KMS-11 (cell line): Measurements from ENCODE around the gene ZNF423.

Source experiments
- H2AFZ ChIP-seq: fragments of 200-600 bp; sonication (generic); 2 replicates; pipeline ENCODE4 v1.6.1; 2016; ENCODE audit warnings: antibody characterized with exemption, mixed run types, low read depth
- H3K27ac ChIP-seq: fragments of 200-600 bp; sonication (generic); 2 replicates; pipeline ENCODE4 v1.6.1; 2016; ENCODE audit warnings: mild to moderate bottlenecking, mixed run types
- H3K27me3 ChIP-seq: fragments of 200-600 bp; sonication (generic); 2 replicates; pipeline ENCODE4 v1.6.1; 2017; ENCODE audit warnings: mild to moderate bottlenecking, low read depth, mixed run types, moderate library complexity; ENCODE audit not compliant: insufficient read depth
- H3K36me3 ChIP-seq: fragments of 200-600 bp; sonication (generic); 2 replicates; pipeline ENCODE4 v1.6.1; 2017; ENCODE audit warnings: mild to moderate bottlenecking, mixed run types; ENCODE audit not compliant: insufficient read depth
- H3K4me1 ChIP-seq: fragments of 200-600 bp; sonication (generic); 2 replicates; pipeline ENCODE4 v1.6.1; 2016; ENCODE audit warnings: mild to moderate bottlenecking, low read depth, mixed run types; ENCODE audit not compliant: poor library complexity, severe bottlenecking
- H3K4me2 ChIP-seq: fragments of 200-600 bp; sonication (generic); 2 replicates; pipeline ENCODE4 v1.7.0; 2016; ENCODE audit warnings: mild to moderate bottlenecking, mixed run types
- H3K4me3 ChIP-seq: fragments of 200-600 bp; sonication (generic); IDR thresholded peaks from 2 replicates; pipeline ENCODE4 v1.6.1; 2017; ENCODE audit warnings: low read depth, low read length, mixed read lengths; ENCODE audit not compliant: insufficient read depth
- H3K79me2 ChIP-seq: fragments of 200-600 bp; sonication (generic); 2 replicates; pipeline ENCODE4 v1.6.1; 2016; ENCODE audit warnings: low read depth, mixed run types; ENCODE audit not compliant: insufficient read depth
- H3K9ac ChIP-seq: fragments of 200-600 bp; sonication (generic); 2 replicates; pipeline ENCODE4 v1.6.1; 2016; ENCODE audit warnings: mild to moderate bottlenecking, mixed run types
- H4K20me1 ChIP-seq: fragments of 200-600 bp; sonication (generic); 2 replicates; pipeline ENCODE4 v1.6.1; 2016; ENCODE audit warnings: mild to moderate bottlenecking, mixed run types; ENCODE audit not compliant: insufficient read depth
- TF ChIP-seq, protein P1 (sequence below): fragments of 200-600 bp; sonication (generic); conservative IDR thresholded peaks from 2 replicates; pipeline ENCODE4 v1.6.1; 2017; ENCODE audit warnings: low read depth, mild to moderate bottlenecking, antibody characterized with exemption, low read length, moderate library complexity, mixed read lengths

The ZNF423 gene

DNA sequence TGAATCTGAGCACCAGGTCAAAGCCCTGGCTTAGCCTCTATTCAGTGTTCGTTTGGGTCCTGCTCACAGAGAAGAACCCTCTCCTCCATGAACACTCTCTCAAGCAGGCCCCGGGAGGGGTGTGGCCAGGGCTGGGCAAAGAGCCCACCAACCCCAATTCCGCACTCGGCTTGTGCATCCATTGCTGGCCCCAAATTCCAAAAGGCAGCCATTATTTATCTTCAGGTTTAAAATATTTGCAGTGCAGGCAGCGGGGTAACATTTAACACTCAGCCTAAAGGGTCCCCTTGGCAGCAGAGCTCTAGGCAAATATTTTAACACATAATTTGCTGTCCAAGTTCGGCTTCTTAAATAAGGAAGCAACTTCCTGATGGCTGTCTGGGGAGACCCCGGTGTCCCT is 115.7 kb downstream of the ZNF423 start:
- H3K27me3 ChIP-seq: no peaks in the 10 kb centered on the region; the same call in 1 of the 2 replicates
- no peak overlapping the region for H3K27ac ChIP-seq
- H3K79me2 ChIP-seq: no peaks in the 10 kb centered on the region
- no peak overlapping the region for H3K9ac ChIP-seq
- no peak overlapping the region for H2AFZ ChIP-seq
- no peak overlapping the region for H3K4me3 ChIP-seq
- H3K4me2 ChIP-seq: no peak overlapping the region
- no peaks in the 10 kb centered on the region for H3K4me1 ChIP-seq
- no peaks in the 10 kb centered on the region for H4K20me1 ChIP-seq
- TF ChIP-seq, protein P1, sequence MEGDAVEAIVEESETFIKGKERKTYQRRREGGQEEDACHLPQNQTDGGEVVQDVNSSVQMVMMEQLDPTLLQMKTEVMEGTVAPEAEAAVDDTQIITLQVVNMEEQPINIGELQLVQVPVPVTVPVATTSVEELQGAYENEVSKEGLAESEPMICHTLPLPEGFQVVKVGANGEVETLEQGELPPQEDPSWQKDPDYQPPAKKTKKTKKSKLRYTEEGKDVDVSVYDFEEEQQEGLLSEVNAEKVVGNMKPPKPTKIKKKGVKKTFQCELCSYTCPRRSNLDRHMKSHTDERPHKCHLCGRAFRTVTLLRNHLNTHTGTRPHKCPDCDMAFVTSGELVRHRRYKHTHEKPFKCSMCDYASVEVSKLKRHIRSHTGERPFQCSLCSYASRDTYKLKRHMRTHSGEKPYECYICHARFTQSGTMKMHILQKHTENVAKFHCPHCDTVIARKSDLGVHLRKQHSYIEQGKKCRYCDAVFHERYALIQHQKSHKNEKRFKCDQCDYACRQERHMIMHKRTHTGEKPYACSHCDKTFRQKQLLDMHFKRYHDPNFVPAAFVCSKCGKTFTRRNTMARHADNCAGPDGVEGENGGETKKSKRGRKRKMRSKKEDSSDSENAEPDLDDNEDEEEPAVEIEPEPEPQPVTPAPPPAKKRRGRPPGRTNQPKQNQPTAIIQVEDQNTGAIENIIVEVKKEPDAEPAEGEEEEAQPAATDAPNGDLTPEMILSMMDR: no peak
- no peaks in the 10 kb centered on the region for H3K36me3 ChIP-seq

- H3K9ac ChIP-seq: no peak overlapping the region
- TF ChIP-seq, protein P1: 0 out of 2 replicates have a peak, but pooled peaks have one; percentile 18
- H3K4me1 ChIP-seq: no peaks in the 10 kb centered on the region
- H3K27ac ChIP-seq: no peak overlapping the region
- no peaks in the 10 kb centered on the region for H3K36me3 ChIP-seq
- H3K4me2 ChIP-seq: no peak overlapping the region
- H3K4me3 ChIP-seq: no peak overlapping the region
- H2AFZ ChIP-seq: no peak overlapping the region
- H3K27me3 ChIP-seq: no peaks in the 10 kb centered on the region; the same call in 1 of the 2 replicates
- H3K79me2 ChIP-seq: no peaks in the 10 kb centered on the region
- H4K20me1 ChIP-seq: no peaks in the 10 kb centered on the region
Measured at GRCh38 chr16:49739381-49739780, 116.5 kb downstream of the ZNF423 start.

- TF ChIP-seq, protein P1: no peak
- no peaks in the 10 kb centered on the region for H3K4me1 ChIP-seq
- H3K79me2 ChIP-seq: no peaks in the 10 kb centered on the region
- no peaks in the 10 kb centered on the region; the same call in 1 of the 2 replicates for H3K27me3 ChIP-seq
- no peak overlapping the region for H3K4me2 ChIP-seq
- H3K4me3 ChIP-seq: no peak overlapping the region
- H2AFZ ChIP-seq: no peak overlapping the region
- no peaks in the 10 kb centered on the region for H3K36me3 ChIP-seq
- H3K9ac ChIP-seq: no peak overlapping the region
- no peaks in the 10 kb centered on the region for H4K20me1 ChIP-seq
- H3K27ac ChIP-seq: no peak overlapping the region
Measured at GRCh38 chr16:49738832-49739231, 117.1 kb downstream of the ZNF423 start.

GRCh38 chr16:49738001-49738400 is 117.9 kb downstream of the ZNF423 start:
- no peaks in the 10 kb centered on the region; the same call in 1 of the 2 replicates for H3K27me3 ChIP-seq
- H3K4me2 ChIP-seq: no peak overlapping the region
- no peak overlapping the region for H3K4me3 ChIP-seq
- H2AFZ ChIP-seq: no peak overlapping the region
- TF ChIP-seq, protein P1: no peak
- no peak overlapping the region for H3K27ac ChIP-seq
- no peaks in the 10 kb centered on the region for H4K20me1 ChIP-seq
- no peak overlapping the region for H3K9ac ChIP-seq
- H3K79me2 ChIP-seq: no peaks in the 10 kb centered on the region
- no peaks in the 10 kb centered on the region for H3K36me3 ChIP-seq
- H3K4me1 ChIP-seq: no peaks in the 10 kb centered on the region
